NK-92 (cell line): ENCODE results near the gene SOCS1.
"Not testable (repeated sequence)": the region's sequence is repeated elsewhere in the genome, so short reads cannot be mapped to it uniquely, and the experiment has no call there.

Source experiments
- DNase-seq: peaks from one replicate; lab custom pipeline; 2025; ENCODE audit not compliant: unreplicated experiment; lab: John Stamatoyannopoulos, UW

Gene SOCS1

GRCh38 chr16:11231367-11231970 is 24.5 kb downstream of the SOCS1 start:
- no peak for DNase-seq

GRCh38 chr16:11229906-11230305 is 26.1 kb downstream of the SOCS1 start:
- DNase-seq, result no peak

DNA sequence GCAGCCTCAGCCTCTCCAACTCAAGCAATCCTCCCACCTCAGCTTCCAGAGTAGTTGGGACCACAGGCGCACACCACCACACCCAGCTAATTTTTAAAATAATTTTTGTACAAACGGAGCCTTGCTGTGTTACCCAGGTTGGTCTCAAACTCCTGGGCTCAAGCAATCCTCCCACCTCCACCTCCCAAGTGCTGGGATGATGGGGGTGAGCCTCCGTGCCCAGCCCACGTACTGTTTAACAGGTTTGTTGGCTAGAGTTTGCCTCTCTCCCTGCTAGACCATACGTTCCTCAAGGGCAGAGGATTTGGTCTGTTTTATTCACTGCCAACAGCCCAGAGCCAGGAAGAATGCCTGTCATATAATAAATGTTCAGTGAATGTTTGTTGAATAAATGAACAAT is 26.6 kb downstream of the SOCS1 start:
- no peak for DNase-seq

DNA sequence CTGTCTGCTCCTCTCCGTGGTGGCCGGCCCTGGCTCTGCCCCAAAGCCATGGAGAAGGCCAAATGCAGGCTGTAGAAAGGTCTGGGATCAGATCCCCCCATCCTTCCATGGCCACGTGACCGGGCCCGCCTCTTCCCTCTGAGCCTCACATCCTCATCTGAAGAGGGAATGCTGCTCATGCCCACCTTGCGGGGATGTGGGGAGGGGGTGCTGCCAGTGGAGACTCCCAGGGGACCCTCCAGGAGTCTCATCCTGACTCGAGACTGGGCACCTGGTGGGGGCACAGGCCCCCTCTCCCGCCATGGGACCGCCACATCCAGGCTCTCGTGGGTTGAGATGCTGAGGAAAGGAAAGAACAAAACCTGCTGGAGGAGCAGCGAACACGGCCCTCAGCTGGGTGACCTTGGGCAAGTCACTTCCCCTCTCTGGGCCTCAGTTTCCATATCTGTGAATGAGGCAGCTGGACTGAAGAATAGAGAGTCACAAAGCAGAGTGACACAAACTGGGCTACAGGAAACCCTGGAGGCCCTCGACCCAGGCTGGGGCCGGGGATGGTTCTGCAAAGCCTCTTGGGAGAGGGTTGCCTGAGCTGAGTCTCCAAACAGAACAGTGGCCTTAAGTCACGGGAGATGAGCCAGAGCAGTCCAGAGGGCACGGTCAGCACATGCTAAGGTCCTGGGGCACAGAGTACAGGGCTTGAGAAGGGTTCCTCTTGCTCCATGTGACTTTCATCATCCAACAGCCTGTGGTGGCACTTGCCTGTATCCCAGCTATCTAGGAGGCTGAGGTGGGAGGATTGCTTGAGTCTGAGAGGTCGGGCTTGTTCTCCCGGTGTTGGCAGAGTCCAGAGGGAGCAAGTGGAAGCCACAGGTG is 30.1 kb downstream of the SOCS1 start:
- DNase-seq, result no peak

GRCh38 chr16:11224894-11225676 is 30.9 kb downstream of the SOCS1 start:
- no peak for DNase-seq

GRCh38 chr16:11224096-11224893 is 31.7 kb downstream of the SOCS1 start:
- no peak for DNase-seq

- not testable (repeated sequence) for DNase-seq
Measured at GRCh38 chr16:11220507-11220906, 35.5 kb downstream of the SOCS1 start.

- no peak for DNase-seq
Measured at GRCh38 chr16:11219178-11219577, 36.8 kb downstream of the SOCS1 start.

DNA sequence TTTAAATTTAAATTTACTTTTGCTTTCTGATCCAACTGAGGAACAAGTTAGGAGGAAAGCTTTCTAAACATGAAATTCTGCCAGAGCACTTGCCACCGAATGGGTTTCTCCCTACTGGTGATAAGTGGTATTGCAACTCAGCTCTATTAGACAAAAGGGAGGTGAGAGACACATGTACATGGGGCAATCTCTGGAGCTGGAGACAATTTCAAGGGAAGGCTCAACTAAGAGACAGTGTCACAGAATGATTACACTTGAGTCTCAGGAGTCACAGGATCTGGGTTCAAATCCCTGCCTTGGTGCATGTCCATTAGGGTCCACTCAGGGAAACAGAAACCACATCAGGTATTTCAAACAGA is 37.4 kb downstream of the SOCS1 start:
- no peak for DNase-seq

DNA sequence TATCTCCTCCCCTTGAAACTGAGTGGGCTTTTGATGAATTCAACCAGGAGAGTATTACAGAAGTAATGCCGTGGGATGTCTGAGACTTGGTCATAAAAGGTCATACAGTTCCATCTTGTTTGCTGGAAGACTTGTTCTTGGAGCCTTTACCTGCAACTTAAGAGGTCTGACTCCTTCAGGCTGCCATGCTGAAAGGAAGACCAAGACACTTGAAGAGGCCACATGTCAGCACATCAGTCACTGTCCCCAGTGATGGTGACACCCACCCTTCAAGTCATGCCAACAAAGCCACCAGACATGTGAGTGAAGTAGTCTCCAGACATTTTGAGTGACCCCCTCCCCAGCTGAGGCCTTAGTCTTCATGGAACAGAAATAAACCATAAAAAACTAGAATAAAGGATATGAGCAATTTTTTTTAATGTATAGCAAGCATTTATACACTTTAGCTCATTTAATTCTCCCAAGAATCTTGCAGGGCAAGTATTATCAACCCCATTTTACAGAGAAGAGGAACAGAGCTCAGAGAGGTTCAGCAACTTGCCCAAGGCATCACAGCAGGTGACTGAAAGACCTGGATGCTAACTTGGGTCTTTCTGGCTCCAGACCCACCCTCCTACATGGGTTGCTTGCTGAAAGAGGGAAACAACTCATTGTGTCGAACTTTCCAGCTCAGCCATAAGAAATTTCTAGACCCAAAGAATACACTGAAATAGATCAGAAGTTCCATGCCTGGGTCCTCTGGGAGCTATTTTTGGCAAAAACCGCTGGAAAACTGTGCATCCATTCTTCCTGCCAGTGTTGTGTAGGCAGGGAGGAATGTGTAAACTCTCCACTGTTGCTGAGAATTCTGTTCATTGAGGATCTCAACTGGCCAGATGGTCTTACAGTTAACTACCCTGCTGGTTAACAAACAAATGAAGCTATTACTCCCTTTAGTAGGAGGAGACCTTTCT is 38.1 kb downstream of the SOCS1 start:
- no peak for DNase-seq

DNA sequence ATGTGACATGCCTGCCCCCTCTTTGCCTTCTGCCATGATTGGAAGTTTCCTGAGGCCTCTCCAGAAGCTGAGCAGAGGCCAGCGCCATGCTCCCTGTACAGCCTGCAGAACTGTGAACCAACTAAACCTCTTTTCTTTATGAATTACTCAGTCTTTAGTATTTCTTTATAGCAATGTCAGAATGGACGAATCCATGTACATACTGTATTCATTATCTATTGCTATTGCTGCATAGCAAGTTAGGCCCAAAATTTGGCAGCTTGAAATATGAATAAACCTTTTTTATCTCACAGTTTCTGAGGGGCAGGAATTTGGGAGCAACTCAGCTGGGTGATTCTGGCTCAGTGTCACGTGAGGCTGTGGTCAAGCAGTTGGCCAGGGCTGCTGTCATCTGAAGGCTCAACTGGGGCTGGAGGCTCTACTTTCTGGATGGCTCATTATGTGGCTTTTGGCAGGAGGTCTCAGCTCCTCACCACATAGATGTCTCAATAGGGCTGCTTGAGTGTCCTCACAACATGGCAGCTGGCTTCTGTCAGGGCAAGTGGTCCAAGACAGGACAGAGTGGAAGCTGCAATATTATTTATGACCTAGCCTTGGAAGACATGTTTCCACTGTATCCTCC is 40.0 kb downstream of the SOCS1 start:
- DNase-seq, result no peak

DNA sequence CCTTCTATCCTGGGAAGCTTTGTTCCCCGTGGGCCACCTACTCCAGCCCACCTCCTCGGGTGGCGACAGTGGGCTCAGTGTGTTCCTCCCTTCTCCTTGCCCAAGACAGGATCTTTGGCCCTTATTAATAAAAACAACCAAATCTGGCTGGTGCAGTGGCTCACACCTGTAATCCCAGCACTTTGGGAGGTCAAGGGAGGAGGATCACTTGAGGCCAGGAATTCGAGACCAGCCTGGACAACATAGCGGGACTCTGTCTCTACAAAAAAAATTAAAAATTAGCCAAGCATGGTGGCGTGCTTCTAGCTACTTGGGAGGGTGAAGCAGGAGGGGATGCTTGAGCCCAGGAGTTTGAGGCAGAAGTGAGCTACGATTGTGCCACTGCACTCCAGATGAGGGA is 42.2 kb downstream of the SOCS1 start:
- no peak for DNase-seq

DNA sequence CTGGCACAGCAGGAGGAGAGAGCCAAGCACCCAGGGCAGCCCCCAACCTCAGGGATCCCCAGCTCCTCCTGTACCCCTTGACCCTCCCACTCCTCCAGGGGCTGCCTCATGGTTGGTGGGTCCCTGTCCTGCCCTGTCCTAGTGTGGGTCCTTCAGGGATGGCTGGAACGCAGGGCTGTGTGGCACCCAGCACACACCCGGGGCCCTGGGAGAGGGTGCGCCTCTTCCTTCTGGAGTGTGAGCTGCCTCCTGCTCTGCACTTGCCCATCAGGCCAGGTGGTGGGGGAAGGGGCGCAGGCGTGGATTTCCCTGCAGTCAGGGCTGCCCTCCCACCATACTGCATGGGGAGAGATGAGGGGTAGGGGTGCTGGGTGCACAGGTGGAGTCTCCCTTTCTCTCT is 42.6 kb downstream of the SOCS1 start:
- no peak for DNase-seq

DNA sequence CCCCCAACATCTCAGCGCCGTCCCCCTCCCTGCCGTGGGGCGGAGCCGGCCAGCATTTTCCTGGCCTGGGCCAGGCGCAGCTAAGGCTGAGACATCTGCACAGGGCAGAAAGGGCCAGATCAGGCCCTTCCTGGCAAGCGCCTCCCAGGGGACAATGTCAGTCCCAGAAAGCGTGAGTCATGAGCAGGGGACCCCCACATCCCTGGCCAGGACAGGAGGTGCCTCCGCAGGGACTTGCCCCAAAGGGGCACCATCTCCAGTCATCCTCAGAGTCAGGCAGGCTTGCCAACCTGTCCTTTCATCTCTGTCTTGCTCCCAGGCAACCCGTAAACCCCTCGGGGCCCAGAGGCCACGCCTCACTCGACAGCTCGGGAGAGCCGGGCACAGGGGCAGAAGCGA is 43.2 kb downstream of the SOCS1 start:
- DNase-seq, result no peak

GRCh38 chr16:11211977-11212797 is 43.8 kb downstream of the SOCS1 start:
- no peak for DNase-seq

- no peak for DNase-seq
Measured at GRCh38 chr16:11211061-11211976, 44.7 kb downstream of the SOCS1 start.

GRCh38 chr16:11210260-11210659 is 45.7 kb downstream of the SOCS1 start:
- DNase-seq, result no peak
